HG03520 (cell line): Measurements from ENCODE around the gene CDKN2C.

Experiments used
- ATAC-seq: cut with Tn5 transposase; IDR thresholded peaks from one replicate; pipeline ENCODE4 v1.9.1; 2021; ENCODE audit warnings: mild to moderate bottlenecking, moderate library complexity; ENCODE audit not compliant: unreplicated experiment

CDKN2C gene

GRCh38 chr1:50964863-50965262 lies 5.2 kb upstream of the CDKN2C start:
- no peak for ATAC-seq

GRCh38 chr1:50966991-50967390 lies 3.1 kb upstream of the CDKN2C start:
- no peak for ATAC-seq

- ATAC-seq: no peak
These were observed 2.5 kb upstream of the CDKN2C start for GRCh38 chr1:50967416-50968157.

- ATAC-seq: peak; percentile 58
These were observed 1.8 kb upstream of the CDKN2C start for GRCh38 chr1:50968158-50968820.

- peak; percentile 10 for ATAC-seq
These were observed 1.0 kb upstream of the CDKN2C start for GRCh38 chr1:50968821-50969610.

GRCh38 chr1:50970509-50970887 lies 453 bp downstream of the CDKN2C start:
- no peak for ATAC-seq

- ATAC-seq: no peak
These were observed 1.0 kb downstream of the CDKN2C start for GRCh38 chr1:50970931-50971582.

- ATAC-seq: no peak
These were observed 1.8 kb downstream of the CDKN2C start for GRCh38 chr1:50971748-50972305.

GRCh38 chr1:50972766-50973165 lies 2.7 kb downstream of the CDKN2C start:
- ATAC-seq: no peak

GRCh38 chr1:50973255-50973654 lies 3.2 kb downstream of the CDKN2C start:
- no peak for ATAC-seq

GRCh38 chr1:50973875-50974617 lies 4.0 kb downstream of the CDKN2C start:
- no peak for ATAC-seq

GRCh38 chr1:50974618-50974935 lies 4.5 kb downstream of the CDKN2C start:
- no peak for ATAC-seq

- no peak for ATAC-seq
These were observed 5.4 kb downstream of the CDKN2C start for GRCh38 chr1:50975436-50975835.

GRCh38 chr1:50976111-50976889 lies 6.3 kb downstream of the CDKN2C start:
- no peak for ATAC-seq

GRCh38 chr1:50976890-50977574 lies 7.0 kb downstream of the CDKN2C start:
- peak; percentile 52 for ATAC-seq

- peak; percentile 45 for ATAC-seq
These were observed 7.6 kb downstream of the CDKN2C start for GRCh38 chr1:50977575-50978143.

- ATAC-seq: peak; percentile 44
These were observed 8.3 kb downstream of the CDKN2C start for GRCh38 chr1:50978144-50978851.
